NB4 (cell line): ENCODE data around the gene FANCG.

Source experiments
- DNase-seq: peaks from one replicate; pipeline ENCODE4 v3.0.0; 2010; ENCODE audit warnings: low read depth
- H3K4me3 ChIP-seq: one replicate; pipeline ENCODE4 v1.5.1; 2011; ENCODE audit warnings: mild to moderate bottlenecking, low read depth, low read length, moderate library complexity
- MYC ChIP-seq: IDR thresholded peaks from 2 replicates; pipeline ENCODE4 v1.6.1; 2011; ENCODE audit warnings: low read depth, low read length
- POLR2A ChIP-seq: IDR thresholded peaks from 2 replicates; pipeline ENCODE4 v1.6.1; 2011; ENCODE audit warnings: mild to moderate bottlenecking; ENCODE audit not compliant: insufficient read length; ENCODE audit errors: extremely low read depth
- TF ChIP-seq, protein P1 (sequence below): IDR thresholded peaks from one replicate; pipeline ENCODE4 v1.5.1; 2012; ENCODE audit warnings: low read depth, low read length
- TF ChIP-seq, protein P2 (sequence below): IDR thresholded peaks from 2 replicates; pipeline ENCODE4 v1.6.1; 2011; ENCODE audit warnings: low read depth, low read length

Gene FANCG

DNA sequence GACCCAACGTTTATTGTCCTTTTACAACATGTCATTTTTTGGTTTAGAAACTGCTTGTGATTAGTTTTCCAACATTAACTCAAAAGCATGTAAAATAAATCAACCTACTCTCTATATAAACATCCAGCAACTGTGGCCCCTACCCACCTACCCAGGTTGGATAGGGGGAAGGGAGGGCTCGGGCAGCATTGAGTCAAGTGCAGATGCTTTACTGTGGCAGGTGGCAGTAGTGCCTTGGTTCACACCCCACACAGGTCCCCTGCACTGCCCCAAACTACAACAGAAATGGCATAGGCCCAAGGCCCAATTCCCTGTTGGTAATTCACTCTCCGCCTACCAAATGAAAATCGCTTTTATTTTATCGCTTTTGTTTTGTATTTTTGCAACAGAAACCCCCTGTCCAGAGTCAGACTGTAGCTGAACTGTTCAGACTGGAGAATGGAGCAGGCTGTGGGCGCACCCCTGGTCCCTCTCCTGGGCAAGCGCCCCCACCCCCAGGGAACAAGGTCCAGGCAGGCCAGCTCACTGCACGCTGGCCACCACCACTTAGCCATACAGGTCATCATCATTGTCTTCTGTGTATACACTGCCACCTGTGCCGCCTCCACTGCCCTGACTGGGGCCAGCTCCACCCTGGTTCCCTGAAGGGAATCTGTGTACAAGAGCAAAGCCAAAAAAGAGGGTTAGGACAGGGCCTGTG, 23.0 kb downstream of the FANCG start:
- no peak overlapping the region for H3K4me3 ChIP-seq
- TF ChIP-seq MYC, result no peak
- TF ChIP-seq POLR2A, result no peak
- TF ChIP-seq, protein P1, sequence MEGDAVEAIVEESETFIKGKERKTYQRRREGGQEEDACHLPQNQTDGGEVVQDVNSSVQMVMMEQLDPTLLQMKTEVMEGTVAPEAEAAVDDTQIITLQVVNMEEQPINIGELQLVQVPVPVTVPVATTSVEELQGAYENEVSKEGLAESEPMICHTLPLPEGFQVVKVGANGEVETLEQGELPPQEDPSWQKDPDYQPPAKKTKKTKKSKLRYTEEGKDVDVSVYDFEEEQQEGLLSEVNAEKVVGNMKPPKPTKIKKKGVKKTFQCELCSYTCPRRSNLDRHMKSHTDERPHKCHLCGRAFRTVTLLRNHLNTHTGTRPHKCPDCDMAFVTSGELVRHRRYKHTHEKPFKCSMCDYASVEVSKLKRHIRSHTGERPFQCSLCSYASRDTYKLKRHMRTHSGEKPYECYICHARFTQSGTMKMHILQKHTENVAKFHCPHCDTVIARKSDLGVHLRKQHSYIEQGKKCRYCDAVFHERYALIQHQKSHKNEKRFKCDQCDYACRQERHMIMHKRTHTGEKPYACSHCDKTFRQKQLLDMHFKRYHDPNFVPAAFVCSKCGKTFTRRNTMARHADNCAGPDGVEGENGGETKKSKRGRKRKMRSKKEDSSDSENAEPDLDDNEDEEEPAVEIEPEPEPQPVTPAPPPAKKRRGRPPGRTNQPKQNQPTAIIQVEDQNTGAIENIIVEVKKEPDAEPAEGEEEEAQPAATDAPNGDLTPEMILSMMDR, result no peak
- TF ChIP-seq, protein P2, sequence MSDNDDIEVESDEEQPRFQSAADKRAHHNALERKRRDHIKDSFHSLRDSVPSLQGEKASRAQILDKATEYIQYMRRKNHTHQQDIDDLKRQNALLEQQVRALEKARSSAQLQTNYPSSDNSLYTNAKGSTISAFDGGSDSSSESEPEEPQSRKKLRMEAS, result no peak
- DNase-seq, result no peak

DNA sequence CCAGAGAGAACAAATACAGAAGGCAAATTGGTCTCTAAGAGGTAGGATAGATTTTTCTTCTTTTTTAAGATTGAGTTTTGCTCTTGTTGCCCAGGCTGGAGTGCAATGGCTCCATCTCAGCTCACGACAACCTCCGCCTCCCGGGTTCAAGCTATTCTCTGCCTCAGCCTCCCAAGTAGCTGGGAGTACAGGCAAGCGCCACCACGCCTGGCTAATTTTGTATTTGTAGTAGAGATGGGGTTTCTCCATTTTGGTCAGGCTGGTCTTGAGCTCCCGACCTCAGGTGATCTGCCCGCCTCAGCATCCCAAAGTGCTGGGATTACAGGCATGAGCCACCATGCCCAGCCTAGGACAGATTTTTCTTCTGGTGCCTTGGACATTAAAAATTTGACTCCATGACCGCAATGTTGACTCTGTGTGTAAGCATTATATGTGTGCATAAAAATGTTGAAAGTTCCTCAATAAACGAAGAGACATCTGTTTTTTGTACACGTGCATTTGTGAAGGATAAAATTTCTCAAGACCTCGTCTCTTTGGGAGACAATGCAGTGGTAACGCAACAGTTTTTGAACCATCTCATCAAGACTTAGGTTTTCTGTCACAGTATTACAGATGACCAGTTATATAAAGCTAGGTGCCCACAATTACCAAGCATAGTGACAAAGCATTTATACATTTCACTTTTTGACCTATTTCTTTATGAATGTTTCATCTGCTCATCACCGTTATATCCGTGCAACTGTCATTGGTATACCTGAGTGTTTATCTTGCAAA, 24.7 kb downstream of the FANCG start:
- no peak overlapping the region for H3K4me3 ChIP-seq
- TF ChIP-seq, protein P2, result no peak
- TF ChIP-seq, protein P1, result no peak
- DNase-seq, result no peak

DNA sequence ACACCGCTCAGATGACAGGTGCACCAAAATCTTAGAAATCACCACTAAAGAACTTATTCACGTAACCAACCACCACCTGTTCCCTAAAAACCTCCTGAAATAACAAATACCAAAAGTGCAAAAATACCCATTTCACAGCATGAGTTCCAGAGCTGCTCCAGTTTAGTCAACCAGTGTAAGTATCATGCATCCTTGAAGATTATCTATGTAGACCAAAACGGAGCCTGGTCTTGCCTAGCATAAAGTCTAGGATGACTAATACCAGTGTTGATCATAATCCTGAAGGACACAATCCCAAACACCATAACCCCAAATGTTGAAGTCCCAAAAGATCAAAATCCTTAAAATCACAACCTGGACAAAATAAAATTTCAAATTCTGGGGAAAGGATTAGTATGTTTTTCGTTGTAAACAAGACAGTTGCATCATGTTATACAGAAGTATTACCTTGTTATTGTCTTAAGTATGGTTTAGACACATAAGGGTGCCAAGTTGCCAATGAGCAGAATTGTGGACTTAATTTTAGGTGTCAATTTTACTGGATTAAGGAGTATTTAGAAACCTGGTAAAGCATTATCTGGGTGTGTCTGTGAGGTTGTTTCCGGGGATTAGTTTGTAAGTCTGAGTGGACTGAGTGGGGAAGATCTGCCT, 25.4 kb downstream of the FANCG start:
- TF ChIP-seq MYC (no peak), POLR2A (no peak)
- TF ChIP-seq, protein P1, result no peak
- TF ChIP-seq, protein P2, result no peak
- H3K4me3 ChIP-seq, result no peak overlapping the region
- DNase-seq, result no peak

DNA sequence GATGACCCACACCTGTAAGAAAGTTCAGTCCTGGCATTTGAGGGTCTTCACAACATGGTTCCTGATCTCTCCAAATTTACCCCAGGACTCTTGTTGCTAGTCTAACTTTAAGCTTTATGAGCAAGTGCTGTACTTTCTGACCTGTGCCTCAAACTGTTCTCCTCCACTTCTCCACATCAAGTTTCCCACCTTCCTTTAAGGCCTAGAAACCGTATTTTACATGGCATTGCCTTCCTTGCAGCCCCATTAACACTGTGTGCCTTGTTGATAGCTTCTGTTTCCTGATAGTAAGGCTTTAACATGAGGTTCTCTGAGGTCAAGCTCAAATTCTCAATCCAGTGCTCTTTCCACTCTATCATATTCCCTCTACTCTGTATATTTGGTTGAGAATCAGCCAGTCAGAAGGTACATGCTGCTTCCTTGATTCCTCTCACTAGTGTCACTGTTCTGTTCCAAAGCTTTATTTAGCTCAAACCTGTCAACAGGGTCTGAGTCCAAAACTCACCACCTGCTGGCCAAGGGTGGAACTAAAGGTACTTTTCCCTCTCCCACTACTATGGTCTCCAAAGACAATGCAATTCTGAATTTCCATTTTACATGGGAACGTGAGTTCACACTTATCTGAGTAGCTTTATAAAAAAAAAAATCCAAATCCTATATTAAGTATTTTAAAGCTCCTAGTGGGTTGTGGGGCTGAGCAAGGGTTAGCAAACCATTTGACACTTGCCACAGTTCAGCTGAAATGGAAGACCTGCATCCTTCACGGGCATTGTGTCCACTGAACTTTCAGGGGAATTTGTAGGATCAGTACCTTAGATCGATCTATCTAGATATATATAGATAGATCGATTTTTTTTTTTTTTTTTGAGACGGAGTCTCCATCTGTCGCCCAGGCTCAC, 28.4 kb downstream of the FANCG start:
- peak; percentile 81 for DNase-seq
- H3K4me3 ChIP-seq, result no peak overlapping the region
- TF ChIP-seq, protein P1, result peak; percentile 96
- no peak for TF ChIP-seq MYC
- TF ChIP-seq, protein P2, result peak; percentile 74

DNA sequence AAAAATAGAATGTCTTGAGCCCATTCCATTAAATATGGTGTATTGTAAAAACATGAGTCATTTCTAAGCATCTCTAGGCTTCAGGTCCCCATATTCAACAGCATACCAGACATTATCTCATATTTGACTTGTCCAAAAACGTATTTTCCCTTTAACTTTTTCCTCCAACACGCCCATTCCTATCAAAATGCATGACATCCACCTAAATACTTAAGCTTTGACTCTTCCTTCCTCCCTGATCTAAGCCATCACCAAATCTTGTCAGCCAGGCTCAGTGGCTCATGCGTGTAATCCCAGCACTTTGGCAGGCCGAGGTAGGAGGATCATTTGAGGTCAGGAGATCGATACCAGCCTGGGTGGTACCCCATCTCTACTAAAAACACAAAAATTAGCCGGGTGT, 31.2 kb downstream of the FANCG start:
- H3K4me3 ChIP-seq, result no peak overlapping the region
- TF ChIP-seq POLR2A (no peak), MYC (no peak)
- TF ChIP-seq, protein P2, result no peak
- TF ChIP-seq, protein P1, result no peak
- no peak for DNase-seq
